HG03039 (cell line): ENCODE measurements around the gene OR11H12.
"Not testable (repeated sequence)": the region's sequence is repeated elsewhere in the genome, so short reads cannot be mapped to it uniquely, and the experiment has no call there.

Experiments
- ATAC-seq: cut with Tn5 transposase; IDR thresholded peaks from one replicate; pipeline ENCODE4 v1.9.1; 2021; ENCODE audit warnings: mild to moderate bottlenecking, moderate library complexity; ENCODE audit not compliant: unreplicated experiment

The OR11H12 gene

GRCh38 chr14:18600817-18601216 lies at the start of gene OR11H12:
Gene OR11H12, plus strand, starts transcription at chr14:18601117. Its CDS starts 0 bp downstream, at chr14:18601117.
- not testable (repeated sequence) for ATAC-seq

- ATAC-seq: not testable (repeated sequence)
Measured at GRCh38 chr14:18582908-18583307, 18.0 kb upstream of the OR11H12 start.

GRCh38 chr14:18626610-18627213 lies 25.8 kb downstream of the OR11H12 start:
- ATAC-seq: not testable (repeated sequence)

GRCh38 chr14:18636066-18636465 lies 35.1 kb downstream of the OR11H12 start:
- not testable (repeated sequence) for ATAC-seq

- ATAC-seq: not testable (repeated sequence)
Measured at GRCh38 chr14:18638032-18638431, 37.1 kb downstream of the OR11H12 start.

- not testable (repeated sequence) for ATAC-seq
Measured at GRCh38 chr14:18638785-18639184, 37.9 kb downstream of the OR11H12 start.

GRCh38 chr14:18646075-18646730 lies 45.3 kb downstream of the OR11H12 start:
- not testable (repeated sequence) for ATAC-seq
